Left renal pelvis (tissue), 4 donors: ENCODE data around the gene FOXP4. TPM values are rescaled to one million over a fixed set of nuclear protein-coding genes. Genes with fewer than 3 reads are reported as not detected.

Experiments used
- DNase-seq, 4 donors: peaks; one replicate each; pipeline ENCODE4 v3.0.0-alpha.2; 2013; ENCODE audit warnings: low read depth in 4 of 4, low spot score in 3 of 4
- polyA plus RNA-seq, 4 donors: library from polyadenylated mRNA; unstranded; fragments of 120-200 nt; gene quantifications; one replicate each; pipeline ENCODE4 v1.2.1, GENCODE V29; 2013; ENCODE audit not compliant: insufficient read length in 4 of 4

FOXP4 gene
- polyA plus RNA-seq, 4 donors = 29.0 to 93.5 (median 39.0) TPM

DNA sequence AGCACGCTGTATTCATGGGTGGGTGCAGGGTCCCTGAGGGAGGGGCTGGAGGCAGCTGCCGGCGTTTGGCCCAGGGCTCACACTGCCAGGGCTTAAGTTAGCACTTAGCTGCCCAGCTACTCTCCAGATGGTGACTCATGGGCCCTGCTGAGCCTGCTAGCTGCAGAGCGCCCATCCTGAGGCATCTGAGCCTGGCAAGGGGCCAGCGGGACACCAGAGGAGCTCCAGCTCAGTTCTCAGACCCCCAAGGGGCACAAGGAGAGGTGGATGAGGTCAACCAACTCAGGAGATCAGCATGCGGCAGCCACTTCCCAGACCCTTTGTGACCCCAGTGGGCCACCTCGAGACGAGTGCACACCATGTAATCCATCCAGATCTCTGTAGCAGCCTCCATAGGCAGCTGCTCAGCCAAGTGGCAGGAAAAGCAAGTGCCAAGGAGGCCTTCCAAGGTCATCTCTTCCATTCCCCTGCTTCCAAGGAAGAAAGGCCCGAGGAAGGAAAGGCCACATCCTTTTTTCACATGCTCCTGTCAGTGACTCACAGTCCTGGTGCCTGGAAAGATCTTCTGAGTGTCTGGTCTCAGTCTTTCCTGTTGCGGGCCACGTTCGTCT is 35.3 kb downstream of the FOXP4 start:
- no peak for DNase-seq

DNA sequence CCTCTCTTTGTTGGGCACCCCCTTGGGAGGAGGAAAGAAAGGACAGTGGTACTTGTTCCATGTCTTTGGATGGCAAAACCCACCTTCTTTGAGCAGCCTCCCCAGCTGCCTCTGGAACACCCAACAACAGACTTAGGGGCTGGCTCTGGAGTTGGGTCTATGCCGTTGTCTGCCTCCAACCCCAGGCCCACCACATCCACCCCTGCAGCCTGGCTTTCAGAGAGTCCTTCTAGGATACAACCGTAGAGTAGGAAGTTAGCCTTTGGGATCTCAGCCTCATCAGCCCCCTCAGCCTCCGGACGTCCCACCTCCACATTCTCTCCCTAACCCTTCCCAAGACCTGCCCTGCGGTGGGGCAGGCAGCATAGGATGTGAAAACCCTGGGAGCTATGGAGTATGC is 36.4 kb downstream of the FOXP4 start:
- no peak for DNase-seq

DNA sequence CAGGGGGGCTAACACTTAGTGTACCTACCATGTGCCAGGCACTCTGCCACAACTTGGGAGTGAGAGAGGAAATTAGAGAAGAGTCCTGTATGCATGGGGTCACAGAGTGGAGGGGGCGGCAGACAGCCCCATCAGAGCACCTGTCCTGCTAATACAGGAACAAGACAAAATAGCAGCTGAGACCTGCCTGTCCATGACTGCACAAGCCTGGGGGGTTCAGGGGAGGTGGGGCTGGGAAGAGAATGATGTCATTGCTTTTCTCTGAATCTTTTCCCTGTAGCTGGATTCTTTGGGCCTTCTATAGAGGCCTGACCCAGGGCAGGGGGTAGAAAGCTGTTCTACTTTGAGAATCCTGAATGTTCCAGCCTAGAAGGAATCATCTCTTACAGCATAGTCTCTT is 37.4 kb downstream of the FOXP4 start:
- DNase-seq = no peak

DNA sequence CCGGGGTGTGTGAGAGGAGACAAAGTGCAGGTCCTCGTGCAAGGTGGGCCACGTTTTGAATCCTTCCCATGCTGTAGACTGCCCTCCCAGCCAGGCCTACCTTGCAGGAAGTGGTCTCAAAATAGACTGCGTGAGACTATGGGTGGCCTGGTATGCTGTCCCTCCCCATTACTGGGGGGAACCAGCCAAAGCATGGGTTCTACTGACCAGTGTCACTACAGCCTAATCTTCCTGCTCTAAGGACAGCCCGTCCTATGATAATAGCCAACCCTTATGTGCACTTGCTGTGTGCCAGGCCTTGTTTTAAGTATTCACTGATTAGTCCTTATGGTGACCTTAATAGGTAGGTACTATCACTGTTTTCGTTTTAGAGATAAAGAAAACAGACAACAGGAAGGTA is 38.0 kb downstream of the FOXP4 start:
- no peak for DNase-seq

DNA sequence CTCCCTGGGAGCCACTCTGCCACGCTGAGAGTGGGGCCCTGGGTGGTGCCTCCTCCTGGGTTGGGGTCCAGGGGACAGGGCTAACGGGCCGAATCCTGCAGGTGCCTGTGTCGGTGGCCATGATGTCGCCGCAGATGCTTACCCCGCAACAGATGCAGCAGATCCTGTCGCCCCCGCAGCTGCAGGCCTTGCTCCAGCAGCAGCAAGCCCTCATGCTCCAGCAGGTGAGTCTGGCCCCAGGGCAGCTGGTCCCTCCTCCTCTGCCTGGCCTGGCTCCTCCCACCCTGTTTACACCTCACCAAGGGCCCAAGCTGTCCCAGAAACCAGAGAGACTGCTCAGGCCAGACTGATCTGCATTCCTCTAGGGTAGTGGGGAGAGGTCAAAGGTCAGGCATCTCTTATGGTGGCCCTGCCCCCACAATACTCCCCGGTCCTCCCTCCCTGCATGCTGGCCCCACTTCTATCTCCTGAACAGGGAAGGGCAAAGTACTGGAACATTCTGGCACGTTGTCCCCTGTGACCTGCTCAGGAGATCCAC is 38.6 kb downstream of the FOXP4 start:
- peak in 1 of 4 donors; percentile 45 for DNase-seq

DNA sequence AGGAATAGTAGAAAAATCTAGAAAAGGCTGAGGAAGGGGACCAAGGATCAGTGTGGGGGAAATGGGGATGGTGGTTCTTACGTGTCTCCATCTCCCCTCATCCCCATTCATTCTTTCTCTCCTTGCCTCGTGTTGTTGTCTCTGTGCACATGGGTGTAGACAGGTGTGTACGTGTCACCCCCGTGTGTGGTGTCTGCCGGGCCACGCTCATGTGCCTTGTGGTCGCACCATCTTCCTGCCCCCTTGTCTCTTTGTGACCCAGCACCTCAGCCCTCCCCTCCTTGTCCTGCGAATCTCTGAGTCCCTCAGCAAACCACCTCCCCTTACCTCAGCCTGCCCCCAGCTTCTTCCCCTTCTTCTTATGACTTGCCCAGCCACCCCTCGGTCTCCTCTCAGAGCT is 39.4 kb downstream of the FOXP4 start:
- DNase-seq = no peak

DNA sequence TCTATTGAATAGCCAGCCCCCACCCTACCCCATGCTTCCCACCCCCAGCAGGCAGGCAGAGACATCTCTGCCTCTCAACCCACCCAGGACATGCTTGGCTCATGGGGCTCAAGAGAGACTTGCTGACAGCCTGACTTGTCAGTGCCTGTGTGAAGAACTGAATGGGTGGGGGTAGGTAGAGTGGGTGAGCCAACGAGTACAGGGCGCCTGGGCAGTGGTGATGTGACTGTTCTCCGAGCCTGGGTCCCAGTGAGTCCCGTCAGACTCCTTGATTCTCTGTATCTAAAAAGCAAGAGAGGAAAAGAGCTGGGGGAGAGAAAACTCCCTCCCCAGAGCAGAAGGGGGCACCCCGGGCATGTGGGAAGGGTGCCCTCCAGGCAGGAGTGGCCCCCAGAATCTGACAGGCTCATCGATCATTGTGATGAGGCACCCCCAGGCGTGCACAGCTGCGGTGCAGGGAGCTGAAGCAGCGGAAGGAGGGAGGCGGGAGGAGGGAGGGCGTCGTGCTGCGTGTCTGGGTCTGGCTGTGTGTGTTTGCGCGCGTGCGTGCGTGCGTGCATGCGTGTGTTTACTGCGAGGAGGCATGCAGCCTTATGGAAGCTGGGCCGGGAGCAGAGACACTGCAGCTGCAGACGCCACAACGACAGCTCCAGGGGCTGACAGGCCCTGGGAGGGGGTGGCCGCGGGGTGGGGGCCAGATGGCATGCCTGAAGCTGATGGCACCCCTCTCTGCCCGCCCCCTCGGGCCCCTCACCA is 40.2 kb downstream of the FOXP4 start:
- no peak for DNase-seq

- DNase-seq = no peak
These were observed 41.1 kb downstream of the FOXP4 start for GRCh38 chr6:41587131-41587879.

DNA sequence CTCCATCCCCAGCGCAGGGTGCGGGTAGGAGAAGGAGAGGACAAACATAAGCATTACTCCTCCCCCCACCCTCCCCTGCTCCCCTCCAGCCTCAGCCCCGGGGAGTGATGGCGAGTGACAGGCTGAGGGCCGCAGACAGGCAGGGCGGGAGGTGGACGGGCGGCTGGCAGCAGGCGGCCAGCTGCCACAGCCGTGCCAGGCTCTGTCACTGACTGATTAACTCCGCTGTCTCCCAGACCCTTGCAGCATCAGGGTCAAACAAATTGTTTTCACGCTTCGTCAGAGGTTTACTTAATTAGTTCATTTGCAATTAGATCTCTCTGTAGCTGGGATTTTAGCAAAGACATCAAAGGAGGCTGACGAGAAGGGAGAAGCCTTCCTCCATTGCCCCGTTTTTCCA is 41.9 kb downstream of the FOXP4 start:
- no peak for DNase-seq

GRCh38 chr6:41589223-41589622 is 43.0 kb downstream of the FOXP4 start:
- DNase-seq = no peak

DNA sequence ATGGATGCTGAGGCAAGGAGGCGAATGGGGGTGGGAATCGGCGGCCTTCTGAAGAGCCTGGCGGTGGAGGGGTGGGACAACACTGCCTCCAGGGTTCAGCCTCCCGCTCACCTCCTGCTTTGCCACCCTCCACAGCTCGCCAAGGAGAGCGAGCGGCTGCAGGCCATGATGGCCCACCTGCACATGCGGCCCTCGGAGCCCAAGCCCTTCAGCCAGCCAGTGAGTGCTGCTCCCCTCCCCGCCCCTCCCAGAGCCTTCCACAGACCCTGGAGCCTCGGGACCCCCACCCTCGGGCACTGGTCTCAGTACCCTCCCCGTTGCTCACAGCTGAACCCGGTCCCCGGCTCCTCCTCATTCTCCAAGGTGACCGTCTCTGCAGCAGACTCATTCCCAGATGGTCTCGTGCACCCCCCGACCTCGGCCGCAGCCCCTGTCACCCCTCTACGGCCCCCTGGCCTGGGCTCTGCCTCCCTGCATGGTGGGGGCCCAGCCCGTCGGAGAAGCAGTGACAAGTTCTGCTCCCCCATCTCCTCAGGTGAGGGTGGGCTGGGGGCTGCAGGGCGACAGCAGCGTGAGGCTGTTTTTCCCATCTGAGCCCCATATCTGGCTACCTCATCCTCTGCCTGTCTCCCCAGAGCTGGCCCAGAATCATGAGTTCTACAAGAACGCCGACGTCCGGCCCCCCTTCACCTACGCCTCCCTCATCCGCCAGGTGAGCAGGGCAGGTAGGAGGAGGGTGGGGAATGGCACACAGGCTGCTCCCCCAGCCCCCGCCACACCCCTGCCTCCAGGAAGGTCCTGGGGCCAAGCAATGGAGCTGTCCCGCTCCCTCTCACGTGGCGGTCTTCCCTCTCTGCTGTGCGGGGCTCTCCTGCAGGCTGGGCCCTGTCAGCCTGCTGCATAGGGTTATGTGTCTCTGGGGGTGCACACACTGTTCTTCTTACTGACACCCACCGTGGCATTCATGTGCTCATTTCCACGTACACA is 43.7 kb downstream of the FOXP4 start:
- no peak for DNase-seq

DNA sequence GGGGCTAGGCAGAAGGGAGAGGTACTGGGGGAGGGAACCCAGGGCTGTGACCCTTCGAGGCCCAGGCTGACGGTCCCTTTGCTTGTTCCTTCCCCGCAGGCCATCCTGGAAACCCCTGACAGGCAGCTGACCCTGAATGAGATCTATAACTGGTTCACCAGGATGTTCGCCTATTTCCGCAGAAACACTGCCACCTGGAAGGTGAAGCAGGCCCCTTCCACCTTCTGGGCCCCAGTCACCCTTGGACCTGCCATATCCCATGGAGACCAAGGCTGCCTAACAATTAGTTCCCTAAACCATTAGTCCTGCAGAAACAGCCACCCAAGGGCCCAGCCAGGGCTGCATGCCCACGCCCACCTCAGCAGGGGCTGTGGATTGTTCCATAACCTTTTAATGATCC is 44.9 kb downstream of the FOXP4 start:
- DNase-seq = no peak

DNA sequence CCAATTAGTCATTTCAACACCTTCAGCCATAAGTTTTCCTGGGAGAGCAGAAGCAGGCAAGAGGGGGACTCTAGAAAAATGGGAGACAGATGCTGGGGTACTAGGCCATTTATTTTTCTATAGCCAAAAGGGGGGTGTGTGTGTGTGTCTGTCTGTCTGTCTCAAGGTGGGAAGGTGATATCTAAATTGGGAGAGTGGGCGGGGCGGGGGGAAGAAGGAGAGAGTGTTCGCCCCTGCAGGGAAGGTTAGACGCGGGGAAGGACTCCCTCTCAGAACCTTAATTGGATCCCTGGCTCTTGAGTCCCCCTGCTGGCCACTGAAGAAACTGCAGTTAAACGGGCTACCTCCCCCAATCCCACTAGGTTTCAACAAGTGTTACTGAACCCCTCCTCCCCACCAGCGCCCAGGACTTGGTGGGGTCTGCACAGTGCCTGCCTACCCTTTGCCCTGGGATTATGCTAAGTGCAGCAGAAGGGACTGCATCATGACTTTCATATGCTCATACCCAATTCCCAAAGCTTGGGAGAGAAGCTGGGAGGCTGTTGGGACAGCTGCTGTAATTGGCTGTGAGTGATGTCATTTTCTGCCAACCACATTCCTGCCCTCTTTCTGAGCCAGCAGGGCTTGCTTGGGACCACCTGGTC is 45.8 kb downstream of the FOXP4 start:
- DNase-seq = peak in 1 of 4 donors; percentile 58

GRCh38 chr6:41593406-41593805 is 47.2 kb downstream of the FOXP4 start:
- no peak for DNase-seq

- no peak for DNase-seq
These were observed 47.7 kb downstream of the FOXP4 start for GRCh38 chr6:41593839-41594238.

DNA sequence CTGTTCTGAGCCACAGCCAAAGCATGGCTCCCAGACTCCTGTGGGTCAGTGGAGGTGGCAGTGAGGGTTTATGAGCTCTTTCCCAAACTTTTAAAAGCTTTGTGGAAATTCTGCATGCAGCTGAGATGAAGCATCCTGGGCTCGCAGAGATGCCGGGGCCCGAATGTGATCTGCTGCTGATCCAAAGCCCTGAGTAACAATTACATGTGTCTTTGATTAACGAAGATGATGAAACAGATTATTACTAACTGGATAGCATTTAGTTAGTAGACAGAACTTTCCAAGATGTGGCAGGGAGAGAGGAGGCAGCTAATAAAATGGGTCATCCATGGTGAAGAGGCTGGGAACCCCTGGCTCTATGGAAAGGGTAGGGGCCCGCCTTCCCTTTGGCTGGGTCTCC is 48.1 kb downstream of the FOXP4 start:
- no peak for DNase-seq

GRCh38 chr6:41594766-41595165 is 48.6 kb downstream of the FOXP4 start:
- no peak for DNase-seq

- DNase-seq = no peak
These were observed 49.0 kb downstream of the FOXP4 start for GRCh38 chr6:41595166-41595565.

DNA sequence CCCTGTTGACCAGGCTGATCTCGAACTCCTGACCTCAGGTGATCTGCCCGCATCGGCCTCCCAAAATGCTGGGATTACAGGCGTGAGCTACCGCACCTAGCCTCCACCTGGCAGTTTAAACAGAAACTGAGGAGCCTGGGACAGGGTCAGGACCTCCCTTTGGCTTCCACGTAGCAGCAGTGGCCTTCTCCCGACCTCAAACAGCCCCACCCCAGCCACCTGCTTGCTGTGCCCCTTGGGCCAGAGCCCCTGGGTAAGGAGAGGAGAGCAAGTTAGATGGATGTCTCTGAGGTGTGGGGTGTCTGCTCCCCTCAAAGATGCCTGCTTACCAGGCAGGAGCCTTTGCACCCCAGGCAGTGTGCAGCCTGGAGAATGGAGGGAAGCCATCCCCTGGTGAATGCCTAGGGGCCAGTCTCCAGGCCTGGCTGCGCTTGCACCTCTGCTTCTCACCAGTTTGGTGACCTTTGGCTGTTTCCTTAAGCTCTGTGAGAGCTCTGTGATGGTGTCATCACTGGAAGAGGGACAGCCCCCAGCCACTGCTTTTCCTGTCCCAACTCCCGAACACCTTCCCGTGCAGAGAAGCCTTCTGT is 50.0 kb downstream of the FOXP4 start:
- no peak for DNase-seq
